Measurements from ENCODE around the gene CREM.

- no peak for TF ChIP-seq RCOR1 (IDR thresholded peaks at IDR 0.05; ENCODE audit: low read length)
- TF ChIP-seq RFX5 (IDR thresholded peaks at IDR 0.05; ENCODE audit: low read length) = no peak
- no peak for TF ChIP-seq MAX (IDR thresholded peaks at IDR 0.05; ENCODE audit: low read depth)
- TF ChIP-seq CTCF (IDR thresholded peaks at IDR 0.05) = no peak
- no peak for TF ChIP-seq POLR2AphosphoS5 (IDR thresholded peaks at IDR 0.05; ENCODE audit: low read depth, low read length)
- no peak for TF ChIP-seq SIN3A (IDR thresholded peaks at IDR 0.05; ENCODE audit: borderline replicate concordance, low read depth, low read length)
- no peak for TF ChIP-seq MXI1 (IDR thresholded peaks at IDR 0.05; ENCODE audit: low read depth, low read length)
Measured at GRCh38 chr10:35130663-35131062, 4.0 kb downstream of the CREM start.
